Tibial nerve (tissue), 4 donors: Measurements from ENCODE around the gene SEMA5A.

Experiments used
- EP300 ChIP-seq, 2 donors: sonication (generic); formaldehyde crosslinking; IDR thresholded peaks; one replicate each; pipeline ENCODE4 v1.6.1; 2017; ENCODE audit warnings: antibody characterized with exemption in 2 of 2, mild to moderate bottlenecking in 1 of 2
- POLR2A ChIP-seq, 2 donors: fragments of 450-650 bp; IDR thresholded peaks; one replicate each; pipeline ENCODE4 v1.6.1; 2017; ENCODE audit warnings: antibody characterized with exemption in 2 of 2, mild to moderate bottlenecking in 2 of 2, moderate library complexity in 2 of 2
- TF ChIP-seq, protein P1 (sequence below), 5 experiments: fragments of 200-600 bp in 3 of 5; fragments of 450-650 bp in 2 of 5; sonication (generic) in 3 of 5; IDR thresholded peaks; one replicate each; pipeline ENCODE4 v1.5.1; 2016 to 2019; ENCODE audit warnings: antibody characterized with exemption in 5 of 5, mild to moderate bottlenecking in 3 of 5, moderate library complexity in 2 of 5

DNA sequence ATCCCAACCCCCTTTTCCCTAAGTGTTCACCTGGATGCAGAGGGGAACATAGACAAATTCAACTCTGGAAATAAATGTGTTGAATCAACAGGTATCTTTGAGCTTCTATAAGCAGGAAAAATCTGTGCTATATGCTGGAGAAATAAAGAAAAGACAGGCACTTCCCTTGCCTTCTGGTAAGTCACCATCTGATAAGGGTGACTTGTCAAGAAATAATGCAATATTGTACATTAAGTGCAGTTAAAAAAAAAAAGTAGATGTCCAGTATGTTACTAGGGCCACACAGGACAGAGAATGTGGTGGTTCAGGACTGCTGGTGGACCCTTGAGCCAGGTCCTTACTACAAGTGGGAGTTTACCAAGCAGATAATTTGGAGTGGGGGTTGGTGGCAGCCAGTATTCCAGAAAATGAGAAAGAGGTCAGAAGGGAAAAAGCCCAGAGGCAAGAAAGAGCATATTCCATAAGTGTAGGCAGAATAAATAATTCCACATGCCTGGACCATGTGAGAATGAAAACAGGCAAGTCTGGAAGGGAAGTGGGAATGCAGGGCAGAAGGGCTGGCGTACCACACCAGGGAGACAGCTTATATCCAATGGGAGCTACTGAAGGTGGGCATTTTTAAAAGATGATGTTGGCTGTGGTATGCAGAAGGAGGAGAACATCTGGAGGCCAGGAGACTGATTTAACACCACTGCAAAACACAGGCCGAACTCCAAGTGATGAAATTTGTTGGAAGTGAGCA, 209.9 kb downstream of the SEMA5A start:
- TF ChIP-seq, protein P1, sequence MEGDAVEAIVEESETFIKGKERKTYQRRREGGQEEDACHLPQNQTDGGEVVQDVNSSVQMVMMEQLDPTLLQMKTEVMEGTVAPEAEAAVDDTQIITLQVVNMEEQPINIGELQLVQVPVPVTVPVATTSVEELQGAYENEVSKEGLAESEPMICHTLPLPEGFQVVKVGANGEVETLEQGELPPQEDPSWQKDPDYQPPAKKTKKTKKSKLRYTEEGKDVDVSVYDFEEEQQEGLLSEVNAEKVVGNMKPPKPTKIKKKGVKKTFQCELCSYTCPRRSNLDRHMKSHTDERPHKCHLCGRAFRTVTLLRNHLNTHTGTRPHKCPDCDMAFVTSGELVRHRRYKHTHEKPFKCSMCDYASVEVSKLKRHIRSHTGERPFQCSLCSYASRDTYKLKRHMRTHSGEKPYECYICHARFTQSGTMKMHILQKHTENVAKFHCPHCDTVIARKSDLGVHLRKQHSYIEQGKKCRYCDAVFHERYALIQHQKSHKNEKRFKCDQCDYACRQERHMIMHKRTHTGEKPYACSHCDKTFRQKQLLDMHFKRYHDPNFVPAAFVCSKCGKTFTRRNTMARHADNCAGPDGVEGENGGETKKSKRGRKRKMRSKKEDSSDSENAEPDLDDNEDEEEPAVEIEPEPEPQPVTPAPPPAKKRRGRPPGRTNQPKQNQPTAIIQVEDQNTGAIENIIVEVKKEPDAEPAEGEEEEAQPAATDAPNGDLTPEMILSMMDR (IDR thresholded peaks at IDR 0.05), result no peak
- no peak for TF ChIP-seq POLR2A (IDR thresholded peaks at IDR 0.05)
- no peak for TF ChIP-seq EP300 (IDR thresholded peaks at IDR 0.05)
